SKM-1 treated with dmso at 0.1 percent for 144 hours (cell line): ENCODE results near the gene WDR74.
A peak's percentile ranks its signal among the peaks of the same experiment; 100 is the strongest.

Experiments used
- DNase-seq: peaks from one replicate; lab custom pipeline; 2025; ENCODE audit not compliant: unreplicated experiment; lab: John Stamatoyannopoulos, UW

The WDR74 gene

DNA sequence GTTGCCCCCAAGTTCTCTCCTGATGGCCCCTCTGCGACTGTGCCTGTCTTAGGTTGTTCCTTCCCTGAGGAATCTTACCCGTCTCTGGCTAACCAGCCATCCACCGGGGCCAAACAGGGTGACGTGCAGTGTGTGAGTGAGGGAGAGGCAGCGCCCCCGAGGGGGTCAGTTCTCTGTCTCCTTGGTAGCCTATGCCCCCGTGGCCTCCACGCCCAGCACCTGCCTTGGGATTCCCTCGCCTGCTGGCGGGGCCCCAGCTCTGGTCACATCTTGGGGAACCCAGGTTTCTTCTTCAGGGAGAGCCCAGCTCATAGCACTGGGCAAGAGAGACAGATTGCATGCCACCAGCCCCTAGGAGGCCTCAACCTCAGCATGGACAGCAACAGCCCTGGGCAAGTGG, 39.9 kb downstream of the WDR74 start:
- no peak for DNase-seq

DNA sequence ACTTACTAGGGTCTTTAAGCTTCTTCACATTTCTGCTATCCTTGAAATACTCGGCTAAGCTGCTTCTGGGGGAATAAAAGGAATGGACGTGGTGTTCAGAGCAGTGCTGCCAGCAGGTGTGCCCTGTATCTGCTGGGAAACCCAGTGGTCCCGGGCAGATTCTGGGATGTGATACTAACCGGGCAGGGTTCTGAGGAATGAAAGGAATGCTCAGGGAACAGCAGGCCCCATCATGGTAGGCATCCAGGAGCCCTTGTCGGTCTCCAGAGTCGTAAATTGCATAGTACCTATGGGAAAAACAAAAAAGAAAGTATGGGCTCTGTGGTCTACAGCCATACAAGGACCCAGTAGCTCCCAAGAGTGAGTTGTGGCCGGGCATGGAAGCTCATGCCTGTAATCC, 43.1 kb downstream of the WDR74 start:
- no peak for DNase-seq

- no peak for DNase-seq
Observed at GRCh38 chr11:62794201-62794775, 45.1 kb downstream of the WDR74 start.

GRCh38 chr11:62792202-62792575, 47.2 kb downstream of the WDR74 start:
- no peak for DNase-seq

DNA sequence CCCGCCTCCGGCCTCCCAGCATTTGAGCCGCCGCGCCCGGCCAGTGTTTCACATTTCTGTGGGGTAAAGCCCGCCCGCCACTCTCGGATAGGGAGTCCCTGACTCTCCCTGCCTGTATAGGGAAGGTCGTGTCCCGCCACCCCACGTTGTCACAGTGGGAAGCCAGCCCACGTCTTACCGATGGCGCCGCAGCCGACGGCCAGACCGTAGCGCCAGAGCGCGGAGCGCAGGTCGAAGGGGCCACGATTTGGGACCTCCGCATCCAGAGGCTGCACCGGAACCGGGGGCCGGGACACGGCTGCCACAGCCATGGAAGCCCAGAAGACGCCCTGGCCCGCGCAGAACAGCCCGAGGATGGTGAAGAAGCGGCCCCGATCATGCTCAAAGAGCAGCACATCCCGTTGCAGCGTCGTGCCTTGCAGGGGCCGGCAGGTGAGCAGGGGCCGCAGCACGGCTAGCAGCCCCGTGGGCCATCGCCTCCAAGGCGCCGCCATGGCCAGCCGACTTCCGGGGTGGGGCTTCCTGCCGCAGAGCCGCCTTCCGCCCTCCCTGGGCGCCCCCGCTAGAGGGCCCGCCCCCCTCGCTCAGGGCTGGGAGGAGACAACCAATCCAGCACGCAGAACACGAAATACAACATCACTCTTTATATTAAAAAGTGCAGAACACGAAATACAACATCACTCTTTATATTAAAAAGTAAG, 47.7 kb downstream of the WDR74 start, which contains the start of gene TMEM223:
TMEM223 (minus strand) TSS at position 506 of the 701 bp plus-strand sequence; CDS start at position 494, 12 bp downstream.
- peak; percentile 76 for DNase-seq

DNA sequence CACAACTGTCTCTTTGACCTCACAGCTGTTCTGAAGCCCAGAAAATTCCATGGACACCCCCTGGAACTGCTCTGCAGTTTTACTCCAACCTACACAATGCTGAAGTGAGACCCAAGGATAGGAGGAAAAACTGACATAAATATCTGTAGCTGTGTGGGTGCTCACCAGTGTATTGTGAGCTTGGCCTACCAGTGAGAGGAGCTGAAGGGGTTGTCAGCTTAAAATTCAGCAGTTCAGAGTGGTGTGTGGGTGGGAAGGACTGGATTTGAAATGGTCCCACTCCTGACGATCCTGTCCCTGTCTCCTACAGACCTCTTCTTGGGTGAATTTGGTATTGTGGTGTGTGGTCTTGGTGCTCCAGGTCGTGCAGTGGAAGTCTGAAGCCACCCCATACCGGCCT, 49.8 kb downstream of the WDR74 start:
- DNase-seq, result no peak

DNA sequence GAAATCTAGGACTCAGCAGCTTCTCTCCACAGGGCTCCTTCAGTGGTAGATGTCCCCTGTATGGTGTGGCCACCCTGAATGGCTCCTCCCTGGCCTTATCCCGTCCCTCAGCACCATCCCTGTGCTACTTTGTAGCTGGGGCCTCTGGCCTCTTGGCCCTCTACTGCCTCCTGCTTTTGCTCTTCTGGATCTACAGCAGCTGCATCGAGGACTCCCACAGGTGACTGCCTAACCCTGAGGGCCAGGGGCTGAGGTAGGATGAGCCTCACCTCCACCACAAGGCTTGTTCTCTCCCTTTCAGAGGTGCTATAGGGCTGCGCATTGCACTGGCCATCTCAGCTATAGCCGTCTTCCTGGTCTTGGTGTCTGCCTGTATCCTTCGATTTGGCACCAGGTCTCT, 50.4 kb downstream of the WDR74 start:
- no peak for DNase-seq

DNA sequence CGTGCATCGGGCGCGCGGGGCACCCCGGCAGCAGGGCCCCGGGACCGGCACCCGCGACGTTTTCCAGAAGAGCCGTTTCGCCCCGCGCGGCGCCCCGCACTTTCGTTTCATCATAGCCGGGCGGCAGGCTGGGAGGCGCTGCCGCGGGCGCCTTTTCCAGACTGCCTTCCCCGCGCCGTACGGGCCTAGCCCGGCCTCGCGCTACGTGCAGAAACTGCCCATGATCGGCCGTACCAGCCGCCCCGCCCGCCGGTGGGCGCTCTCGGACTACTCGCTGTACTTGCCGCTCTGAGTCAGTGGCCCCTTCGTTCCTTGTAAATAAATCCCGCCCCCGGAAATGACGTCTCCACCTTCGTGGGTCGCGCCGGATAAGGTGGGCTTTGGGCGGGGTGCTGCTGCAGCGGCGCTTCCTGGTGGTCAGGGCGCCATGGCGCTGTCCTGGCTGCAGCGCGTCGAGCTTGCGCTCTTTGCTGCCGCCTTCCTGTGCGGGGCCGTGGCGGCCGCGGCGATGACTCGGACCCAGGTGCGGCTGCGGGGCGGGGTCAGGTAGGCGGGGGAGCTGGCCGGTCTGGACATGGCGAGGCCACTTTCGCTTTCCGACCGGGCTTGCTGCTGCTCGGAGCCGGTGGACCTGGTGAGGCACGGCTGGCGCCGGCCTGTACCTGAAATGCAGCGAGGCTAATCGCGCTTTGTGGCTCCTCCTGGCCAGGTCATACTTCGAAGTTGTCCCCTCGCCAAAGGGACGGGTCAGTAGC, 52.2 kb downstream of the WDR74 start, which contains the start of gene TMEM179B:
TMEM179B (plus strand) TSS at position 398 of the 755 bp plus-strand sequence; CDS start at position 428, 30 bp downstream.
- DNase-seq, result peak; percentile 94

DNA sequence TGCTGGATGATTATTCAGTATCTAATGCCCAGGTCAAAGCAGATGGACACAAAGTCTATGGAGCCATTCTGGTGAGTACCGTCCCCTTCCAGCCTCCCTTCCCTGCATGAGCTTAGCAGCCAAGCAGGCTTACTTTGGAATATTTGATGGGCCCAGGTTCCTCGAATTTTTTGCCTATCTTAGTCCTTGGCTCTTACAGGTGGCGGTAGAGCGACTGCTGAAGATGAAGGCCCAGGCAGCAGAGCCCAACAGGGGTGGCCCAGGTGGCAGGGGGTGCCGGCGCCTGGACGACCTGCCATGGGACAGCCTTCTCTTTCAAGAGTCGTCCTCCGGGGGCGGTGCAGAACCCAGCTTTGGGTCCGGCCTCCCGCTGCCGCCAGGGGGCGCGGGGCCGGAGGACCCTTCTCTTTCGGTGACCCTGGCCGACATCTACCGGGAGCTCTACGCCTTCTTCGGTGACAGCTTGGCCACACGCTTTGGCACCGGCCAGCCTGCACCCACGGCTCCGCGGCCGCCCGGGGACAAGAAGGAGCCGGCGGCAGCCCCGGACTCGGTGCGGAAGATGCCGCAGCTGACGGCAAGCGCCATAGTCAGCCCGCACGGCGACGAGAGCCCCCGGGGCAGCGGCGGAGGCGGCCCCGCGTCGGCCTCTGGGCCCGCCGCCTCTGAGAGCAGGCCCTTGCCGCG, 52.9 kb downstream of the WDR74 start:
- peak; percentile 87 for DNase-seq
